Measurements from ENCODE around the gene RNF157.

The RNF157 gene

DNA sequence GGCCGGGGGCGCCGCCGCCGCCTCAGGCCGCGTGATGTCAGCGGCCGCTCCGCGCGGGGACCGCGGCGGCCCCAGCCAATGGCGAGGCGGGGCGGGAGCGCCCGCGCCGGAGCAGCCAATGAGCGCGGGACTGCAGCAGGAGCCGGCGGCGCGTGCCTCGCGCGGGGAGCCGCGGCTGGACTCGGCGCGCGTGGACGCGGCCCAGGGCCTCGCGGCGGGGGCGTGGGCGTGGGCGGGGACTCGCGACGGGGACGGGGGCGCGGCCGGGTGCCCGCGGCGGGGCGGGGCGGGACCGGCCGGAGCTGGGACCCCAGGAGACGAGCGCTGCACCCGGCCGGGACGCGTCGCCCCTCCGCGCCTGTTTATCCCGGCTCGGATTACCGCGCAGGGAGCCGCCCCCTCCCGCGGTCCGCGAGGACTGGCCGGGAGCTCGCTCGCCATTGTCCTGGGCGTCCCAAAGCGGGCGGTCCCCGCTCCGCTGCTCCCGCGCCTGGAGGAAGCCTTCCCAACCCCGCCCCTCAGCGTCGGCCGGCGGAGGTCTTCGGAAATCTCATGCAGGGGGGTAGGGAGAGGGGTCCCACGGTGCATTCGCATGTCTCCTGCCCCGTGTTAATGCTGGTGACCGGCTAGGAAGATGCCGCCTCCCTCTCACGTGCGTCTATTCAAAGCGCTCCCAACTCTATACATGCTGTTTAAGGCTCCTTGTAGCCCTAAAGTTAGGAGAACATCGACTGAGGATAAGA, at the start of gene RNF157:
Gene RNF157, minus strand, starts transcription at position 33 of the 743 bp plus-strand sequence. CDS start 253 bp downstream, outside the sequence.
- DNase-seq (ENCODE audit: low read depth, low spot score): no peak

DNA sequence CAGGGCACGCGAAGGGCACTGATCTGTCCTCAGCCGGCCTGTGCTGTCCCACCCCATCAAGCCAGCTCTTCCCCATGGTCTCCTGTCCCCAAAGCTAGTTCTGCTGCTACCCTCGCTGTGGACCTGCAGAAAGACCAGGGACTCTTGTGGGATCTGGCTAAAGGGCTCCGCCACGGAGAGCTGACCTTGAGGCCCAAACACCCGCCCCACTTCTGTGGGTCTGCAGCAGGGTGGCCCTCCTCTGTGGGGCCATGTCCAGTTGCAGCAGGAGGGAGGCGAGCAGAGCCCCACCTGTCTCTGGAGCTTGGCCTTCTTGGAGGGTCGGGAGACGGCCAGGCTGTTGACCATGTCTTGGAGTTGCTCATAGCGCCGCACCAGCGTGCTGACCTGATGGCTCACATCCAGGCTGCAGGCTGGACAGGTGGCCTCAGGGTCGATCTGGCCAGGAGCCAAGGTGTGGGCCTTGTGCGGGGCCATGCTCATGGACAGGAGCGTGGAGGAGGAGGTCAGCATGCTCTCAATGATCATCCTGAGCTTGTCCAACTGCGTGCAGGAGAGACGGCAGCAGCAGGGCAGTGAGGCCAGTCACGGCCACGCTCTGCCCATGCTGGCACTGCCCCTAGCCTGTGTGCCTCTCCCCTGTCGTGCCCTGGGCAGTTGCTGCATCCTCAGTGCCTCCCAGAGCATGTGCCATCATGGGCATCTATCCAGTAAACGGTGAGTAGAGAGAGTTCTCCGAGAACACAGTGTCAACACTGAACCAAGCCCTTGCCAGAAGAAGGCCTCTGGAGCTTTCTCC, 41.5 kb upstream of the RNF157 start:
- no peak for DNase-seq (ENCODE audit: low read depth, low spot score)

DNA sequence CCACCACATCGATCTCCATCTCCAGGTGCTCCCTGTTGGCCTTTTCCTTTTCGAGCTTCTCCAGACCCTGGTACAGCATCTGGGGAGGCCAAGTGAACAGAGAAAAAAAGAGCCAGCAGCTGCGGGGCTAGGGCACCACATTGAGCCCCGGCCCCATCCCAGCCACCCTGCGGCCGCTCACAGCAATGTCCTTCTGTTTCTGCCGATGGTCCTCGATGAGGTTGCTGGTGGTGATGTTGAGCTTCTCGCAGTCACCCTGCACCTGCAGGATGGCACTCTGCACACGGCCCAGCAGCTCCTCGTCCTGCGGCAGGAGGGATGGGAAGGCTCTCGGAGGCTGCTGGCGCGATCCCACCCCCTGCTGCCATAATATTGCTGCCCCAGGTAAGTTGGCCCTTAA, 40.4 kb upstream of the RNF157 start:
- no peak for DNase-seq (ENCODE audit: low read depth, low spot score)

DNA sequence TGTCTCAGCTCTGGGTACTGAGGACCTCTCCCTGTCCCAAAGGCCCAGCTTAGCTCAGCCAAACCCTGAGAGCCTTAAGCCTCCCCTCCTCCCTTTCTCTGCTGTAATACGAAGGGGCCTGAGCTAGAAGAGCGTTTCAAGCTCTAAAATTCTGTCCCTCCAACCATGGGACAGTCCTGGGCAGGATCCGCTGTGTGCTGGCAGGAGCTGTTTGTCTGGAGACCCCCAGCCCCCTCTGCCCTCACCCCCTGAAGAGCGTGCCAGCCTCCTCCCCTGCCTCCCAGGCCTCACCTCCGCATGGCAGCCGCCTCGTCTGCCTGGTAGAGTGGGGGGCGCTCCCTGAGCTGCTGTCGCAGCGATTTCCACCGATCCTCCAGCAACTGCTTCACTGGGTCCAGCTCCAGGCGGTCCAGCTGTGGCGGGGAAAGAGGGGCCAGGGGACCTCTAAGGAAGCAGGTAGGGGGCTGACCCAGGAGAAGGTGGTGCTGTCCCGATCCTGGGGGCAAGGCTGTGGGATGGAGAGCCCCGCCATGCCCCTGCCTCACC, 39.5 kb upstream of the RNF157 start:
- DNase-seq (ENCODE audit: low read depth, low spot score): no peak

DNA sequence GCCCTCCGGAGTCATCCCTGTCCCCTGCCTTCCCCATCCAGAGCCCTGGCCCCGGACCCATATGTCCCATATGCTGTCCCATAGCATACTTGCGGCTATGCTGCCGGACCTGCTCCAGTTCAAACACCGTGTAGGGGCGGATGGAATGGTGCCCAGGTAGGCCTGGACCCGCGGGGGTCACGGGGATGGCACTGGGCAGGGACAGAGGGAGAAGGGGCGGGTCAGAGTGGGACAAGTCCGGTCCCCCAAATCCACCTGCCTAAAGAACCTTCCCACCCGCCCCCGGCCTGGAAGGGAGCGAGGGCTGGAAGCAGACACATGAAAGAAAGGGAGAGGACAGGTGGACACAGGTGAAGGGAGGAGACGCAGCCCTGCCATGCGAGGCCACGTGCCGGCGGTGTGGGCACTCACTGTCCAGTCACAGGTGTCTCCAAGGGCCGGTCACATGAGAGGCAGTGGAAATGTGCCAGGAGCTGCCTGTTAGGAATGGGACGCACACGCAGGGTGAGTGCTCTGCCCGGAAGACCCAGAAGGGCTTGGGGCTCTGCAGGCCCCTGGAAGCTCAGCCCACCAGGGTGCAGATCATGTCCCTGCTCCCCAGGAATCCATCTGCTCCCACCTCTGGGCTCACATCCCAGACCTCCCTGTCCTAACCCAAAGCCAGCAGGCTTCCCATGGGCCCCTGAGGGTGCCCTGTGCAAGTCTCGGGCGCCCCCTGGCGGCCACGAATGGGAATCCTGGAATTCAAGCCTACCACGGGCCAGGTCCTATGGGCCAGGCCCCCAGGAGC, 38.9 kb upstream of the RNF157 start:
- peak; percentile 67 for DNase-seq (ENCODE audit: low read depth, low spot score)

DNA sequence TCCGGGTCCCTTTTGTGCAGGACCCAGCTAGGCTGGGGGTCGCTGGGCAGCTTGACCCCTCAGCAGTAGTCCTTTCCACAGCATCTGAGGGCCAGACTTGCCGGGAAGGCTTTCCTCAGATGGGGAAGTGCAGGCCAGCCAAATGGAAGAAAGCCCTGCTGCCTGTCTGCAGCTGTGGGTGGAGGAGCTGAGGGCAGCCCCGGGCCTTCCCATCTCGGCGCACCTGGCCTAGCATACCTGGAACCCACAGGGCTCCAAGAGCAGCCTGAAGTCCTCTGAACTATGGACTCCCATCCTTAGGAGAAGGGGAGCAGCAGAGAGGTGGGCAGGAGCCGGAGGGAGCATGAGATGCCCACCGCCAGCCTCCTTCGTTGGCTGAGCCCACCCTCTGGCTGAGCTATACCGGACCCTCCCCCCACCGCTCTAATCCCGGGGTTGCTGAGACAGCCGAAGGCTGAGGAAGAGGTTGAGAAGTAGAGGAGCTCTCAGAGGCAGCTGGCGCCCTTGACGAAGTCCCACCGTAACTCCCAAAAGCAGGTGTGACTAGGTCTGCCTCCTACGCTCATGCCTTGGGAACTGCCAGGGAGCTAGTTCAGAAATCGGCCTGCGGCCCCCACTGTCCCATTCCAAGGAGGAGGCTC, 38.1 kb upstream of the RNF157 start:
- DNase-seq (ENCODE audit: low read depth, low spot score): no peak

DNA sequence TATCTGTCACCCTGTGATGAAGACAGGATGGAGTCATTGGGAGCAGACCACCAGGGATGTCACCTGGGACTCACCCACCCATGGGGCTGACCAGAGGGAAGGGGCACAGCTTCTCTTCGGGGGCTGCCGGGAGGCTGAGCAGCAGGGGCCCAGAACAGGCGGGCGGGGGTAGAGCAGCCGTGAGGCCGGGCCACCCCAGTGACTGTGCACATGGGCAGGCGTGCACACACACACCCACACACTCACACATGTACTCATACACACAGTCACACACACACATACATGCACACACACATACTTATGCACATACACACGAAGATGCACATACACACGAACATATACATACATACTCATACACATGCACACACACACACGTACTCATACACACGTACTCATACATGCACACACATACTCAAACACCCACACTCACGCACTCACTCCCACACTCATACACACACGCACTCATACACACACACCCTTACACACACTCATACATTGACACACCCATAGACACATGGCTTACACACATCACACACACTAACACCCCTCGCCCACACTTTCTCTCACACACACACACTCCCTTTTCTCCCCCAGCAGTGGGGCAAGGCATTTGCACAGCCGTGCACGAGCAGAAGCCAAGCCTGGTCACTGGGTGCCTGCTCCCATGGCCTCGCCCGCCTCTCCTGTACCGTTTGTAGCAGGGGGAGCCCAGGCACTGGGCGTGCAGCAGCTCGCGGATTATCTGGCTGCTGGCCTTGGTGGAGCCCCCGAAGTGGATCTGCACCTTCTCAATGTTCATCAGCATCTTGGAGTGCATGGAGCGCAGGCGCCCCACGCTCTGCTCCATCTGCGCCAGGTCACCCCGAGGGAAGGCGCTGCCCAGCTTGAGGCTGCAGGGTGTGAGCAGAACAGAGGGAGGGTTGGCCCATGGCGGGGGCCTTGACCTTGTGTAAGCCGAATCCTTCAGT, 37.3 kb upstream of the RNF157 start:
- DNase-seq (ENCODE audit: low read depth, low spot score): no peak

DNA sequence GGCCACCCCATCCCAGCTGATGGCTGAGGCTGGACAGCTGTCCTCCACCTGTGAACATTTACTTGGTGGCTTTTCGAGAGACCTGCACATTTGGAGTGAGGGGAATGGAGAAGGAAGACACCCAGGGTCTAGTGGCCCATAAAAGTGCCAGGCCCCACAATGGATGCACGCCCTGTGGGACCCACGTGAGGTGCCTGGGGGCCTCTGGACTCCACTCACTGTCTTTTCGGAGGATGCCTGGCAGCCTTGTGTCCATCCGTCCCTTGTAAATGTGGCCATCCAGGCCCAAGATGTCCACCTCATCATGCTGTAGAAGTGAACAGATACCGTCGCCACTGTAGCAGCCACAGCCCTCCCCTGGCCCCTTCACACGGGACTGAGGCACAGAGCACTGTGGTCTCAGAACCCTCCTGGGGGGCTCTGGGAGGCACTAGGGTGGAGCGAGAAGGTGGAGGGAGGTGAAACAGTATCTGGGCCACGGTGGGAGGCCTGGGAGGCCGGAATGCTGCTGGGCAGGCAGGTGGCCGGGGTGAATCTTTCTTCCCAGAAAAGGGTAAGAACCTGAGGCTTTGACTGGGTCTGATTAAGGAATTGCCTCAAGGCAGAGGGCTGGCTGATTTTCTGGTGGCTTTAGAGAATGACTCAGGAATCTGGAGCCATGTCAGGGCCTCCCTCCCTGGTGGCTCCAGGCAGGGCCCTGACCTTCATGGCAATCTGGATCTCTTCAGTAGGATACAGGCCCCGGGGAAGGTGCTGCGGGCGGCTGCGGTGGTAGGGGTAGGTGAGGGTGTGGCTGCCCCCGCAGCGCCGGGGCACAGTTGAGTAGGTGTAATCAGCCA, 36.4 kb upstream of the RNF157 start:
- DNase-seq (ENCODE audit: low read depth, low spot score): no peak

DNA sequence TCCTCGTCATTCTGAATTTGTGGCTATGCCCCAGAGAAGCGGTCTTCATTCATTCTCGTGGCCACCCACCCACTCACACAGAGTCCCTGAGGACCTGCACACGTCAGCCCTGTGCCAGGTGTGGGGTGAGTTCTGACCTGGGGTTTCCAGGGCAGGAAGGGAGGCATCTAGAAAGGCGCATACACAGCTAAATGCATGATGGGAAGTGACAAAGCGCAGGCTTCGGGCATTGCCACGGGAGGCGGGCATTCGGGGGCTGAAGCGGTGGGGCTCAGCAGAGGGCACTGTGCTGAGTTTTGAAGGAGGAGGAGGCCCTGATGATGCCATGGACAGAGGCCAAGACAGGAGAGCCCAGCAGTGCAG, 35.8 kb upstream of the RNF157 start:
- no peak for DNase-seq (ENCODE audit: low read depth, low spot score)

DNA sequence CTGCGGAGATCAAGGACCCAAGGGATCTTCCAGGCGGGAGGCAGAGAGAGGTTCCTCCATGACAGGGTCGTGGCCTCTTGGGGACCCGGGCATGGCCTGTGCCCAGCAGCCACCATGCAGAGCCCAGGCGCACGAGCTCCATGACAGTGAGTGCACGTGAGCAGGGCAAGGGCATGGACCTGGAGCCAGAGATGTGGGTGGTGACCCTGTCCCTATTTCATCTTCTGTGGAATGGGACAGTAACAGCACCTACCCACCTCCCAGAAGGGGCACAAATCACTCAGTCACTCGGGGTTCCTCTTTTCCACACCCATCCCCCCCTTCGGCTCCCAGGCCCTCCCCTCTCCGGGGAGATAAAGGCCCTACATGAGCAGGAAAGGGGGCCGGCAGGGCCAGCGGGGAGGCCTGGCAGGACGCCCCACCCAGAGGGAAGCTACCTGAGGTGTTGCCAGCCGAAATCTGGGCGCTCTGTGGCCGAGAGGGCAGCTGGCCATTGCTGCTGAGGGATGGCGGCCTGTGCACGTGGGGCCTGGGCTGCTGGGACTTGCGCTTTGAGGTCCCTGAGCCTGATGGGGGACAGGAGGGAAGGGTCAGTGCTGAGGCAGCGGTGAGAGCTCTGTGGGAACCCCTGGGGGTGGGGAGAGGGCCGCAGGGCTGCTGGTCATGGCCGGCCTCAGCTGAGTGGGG, 35.2 kb upstream of the RNF157 start:
- no peak for DNase-seq (ENCODE audit: low read depth, low spot score)

DNA sequence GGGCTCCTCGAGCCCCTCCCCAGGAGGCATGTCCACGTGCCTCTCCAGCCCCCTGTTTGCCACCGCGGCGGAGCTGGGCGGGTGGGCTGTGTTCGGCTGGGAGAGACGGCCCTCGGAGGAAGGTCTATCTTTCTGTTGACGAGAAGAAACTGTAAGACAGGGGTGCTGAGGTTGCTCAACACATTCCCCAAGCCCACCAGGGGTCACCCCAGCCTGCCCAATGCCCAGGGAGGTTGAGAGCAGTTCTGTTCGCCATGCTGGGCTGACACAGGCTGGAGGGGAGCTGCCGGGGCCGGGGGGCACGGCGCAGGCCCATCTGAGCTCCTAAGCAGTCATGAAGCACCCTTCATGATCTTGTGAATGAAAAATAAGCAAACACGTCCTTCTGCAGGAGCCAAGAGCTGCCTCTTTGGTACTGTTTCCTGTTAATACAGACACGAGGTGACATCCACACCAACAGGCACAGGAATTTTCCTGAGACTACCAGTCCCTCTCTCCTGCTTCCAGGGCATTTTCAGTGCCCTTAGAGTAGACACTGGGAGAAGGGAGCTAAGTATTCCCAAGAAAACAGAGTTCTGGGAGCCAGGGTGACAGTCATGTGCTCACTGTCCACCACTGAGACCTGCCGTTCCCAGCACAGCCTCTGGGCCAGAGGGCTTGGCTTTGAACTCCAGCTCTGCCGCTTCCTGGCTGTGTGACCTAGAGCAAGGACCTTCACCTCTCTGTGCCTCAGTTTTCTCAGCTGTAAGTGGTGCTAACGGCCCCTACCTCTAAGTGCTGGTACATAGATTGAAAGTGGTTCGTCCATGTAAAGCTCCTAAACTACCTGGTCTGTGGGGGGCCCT, 34.0 kb upstream of the RNF157 start:
- DNase-seq (ENCODE audit: low read depth, low spot score): no peak

DNA sequence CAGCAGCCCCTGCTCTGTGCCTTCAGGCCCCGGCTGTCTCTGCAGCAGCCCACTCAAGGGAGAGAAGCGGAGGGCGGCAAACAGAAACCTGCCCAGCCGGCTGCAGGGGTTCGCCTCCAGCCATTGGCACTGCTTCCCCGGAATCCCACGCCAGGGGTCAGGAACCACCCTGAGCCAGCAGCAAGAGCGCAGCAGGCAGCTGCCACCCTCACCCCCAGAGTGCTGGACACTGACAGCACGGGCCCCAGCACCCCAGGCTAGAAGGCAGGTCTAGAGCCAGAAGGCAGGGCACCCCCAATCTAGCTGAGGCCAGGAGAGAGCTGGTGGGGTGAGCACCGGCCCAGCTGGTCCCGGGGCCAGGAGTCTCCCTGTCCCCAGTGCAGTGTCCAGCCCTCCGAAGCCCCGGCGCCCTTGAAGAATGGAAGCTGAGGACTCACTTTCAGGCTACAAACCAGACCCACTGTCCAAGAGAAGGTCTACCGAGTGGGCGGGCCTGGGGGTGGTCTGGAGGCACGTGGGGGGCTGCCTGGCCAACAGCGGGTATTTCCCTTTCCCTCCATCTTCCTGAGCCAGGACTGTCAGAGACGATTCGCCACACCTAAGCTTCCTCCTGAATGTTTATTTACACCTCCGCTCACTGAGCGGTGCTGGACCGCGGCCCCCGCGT, 33.3 kb upstream of the RNF157 start:
- no peak for DNase-seq (ENCODE audit: low read depth, low spot score)

DNA sequence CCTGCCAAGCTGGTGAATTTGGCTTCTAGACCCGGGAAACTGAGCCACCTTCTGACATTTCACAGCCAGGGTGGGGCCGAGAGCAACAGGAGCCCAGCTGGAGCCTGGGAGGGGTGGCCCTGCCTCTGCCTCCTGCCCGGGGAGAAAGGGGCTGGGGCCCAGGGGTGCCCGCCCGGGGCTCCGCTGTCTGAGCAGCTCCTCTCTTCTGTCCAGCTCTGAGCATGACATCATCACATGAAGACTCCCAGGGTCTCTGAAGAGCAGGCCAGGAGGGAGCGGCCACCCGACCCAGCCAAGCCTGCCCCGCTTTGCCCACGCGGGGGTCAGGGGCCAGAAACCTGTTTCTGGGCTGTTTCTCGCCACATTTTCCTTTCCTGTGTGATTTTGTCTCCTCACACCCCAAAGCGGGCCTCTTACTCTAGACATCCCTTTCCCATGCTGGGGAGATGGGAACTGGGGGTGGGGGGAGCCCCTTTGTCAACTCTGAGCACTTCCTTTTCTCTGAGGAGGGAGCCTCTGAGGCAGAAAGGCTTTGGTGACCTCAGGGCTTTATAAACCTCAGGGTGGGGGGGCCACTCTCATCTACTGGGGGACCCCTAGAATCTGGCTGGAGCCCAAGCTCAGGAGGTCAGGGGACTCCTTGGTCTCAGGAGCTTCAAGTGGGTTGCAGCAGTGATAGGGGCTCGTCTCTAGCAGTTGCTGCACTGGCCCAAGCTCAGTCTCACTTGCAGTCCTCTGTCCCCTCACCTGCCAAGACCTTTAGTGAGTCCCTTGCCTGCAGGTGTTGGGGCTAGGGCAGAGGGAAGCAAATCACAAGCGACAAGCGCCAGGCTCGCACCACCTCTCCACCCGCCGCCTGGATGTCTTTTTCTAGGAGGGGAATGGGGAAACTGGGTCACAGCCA, 32.5 kb upstream of the RNF157 start:
- peak; percentile 39 for DNase-seq (ENCODE audit: low read depth, low spot score)

DNA sequence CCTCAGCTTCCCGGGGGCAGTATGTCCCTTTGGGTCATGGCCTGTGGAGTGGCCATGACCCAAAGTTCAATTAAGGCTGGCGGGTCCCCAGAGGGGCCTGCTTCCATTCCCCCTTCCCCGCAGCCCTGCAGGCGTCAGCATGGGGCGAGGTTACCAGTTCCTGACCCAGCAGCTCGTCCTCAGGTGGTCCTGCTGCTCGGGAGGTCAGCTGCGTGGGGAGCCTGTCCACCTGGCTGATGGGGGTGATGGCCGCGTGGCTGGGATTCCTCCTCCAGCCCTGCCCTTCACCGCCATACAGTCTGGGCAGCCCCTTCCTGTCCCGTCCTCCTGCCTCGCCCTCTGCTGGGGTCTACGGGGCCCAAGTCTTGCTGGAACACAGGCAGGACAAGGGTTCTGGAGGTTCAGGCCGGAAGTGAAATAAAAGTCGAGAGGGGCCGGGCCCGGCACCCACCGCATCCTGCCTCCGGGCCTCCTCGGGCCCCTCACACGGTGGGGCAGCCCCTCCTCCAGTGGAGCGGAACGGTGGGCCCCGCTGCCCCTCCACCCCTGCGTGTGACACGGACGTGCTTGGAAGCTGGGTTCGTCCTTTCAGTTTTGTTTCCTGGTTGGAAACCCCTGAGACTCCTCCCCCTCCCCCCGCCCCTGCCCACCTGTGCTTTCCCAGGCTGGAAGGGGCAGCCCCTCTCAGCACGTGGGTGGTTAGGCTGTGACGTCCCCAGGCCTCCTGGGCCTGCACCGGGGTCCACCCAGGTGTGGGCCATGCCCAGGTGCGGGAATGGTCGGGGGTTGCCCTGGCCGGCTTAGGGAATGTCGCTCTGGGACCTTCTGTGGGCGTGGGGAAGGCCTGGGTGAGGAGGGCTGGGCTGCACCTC, 31.6 kb upstream of the RNF157 start:
- peak; percentile 80 for DNase-seq (ENCODE audit: low read depth, low spot score)

Data from activated naive CD8-positive, alpha-beta T cell treated with anti-CD3 and anti-CD28 coated beads, Interleukin-2, amount 50 U/mL, for 16 hours (primary cell).